Prostate gland (tissue), 2 donors: ENCODE results near the gene BCAM. TPM values are rescaled to one million over a fixed set of nuclear protein-coding genes. Genes with fewer than 3 reads are reported as not detected.
"Not testable (repeated sequence)": the region's sequence is repeated elsewhere in the genome, so short reads cannot be mapped to it uniquely, and the experiment has no call there.

Experiments
- DNase-seq: peaks from one replicate; pipeline ENCODE4 v3.0.0-alpha.2; 2019; ENCODE audit warnings: low spot score
- H3K27ac ChIP-seq, 2 donors: fragments of 200-600 bp; sonication (generic); 2 replicates each; pipeline ENCODE4 v1.5.1; 2017 to 2019
- H3K27me3 ChIP-seq: fragments of 200-600 bp; sonication (generic); replicated peaks from 2 replicates; pipeline ENCODE4 v1.5.1; 2019; ENCODE audit not compliant: insufficient read depth
- H3K36me3 ChIP-seq, 2 donors: fragments of 200-600 bp; sonication (generic); 1 replicate in 1 of 2; 2 replicates in 1 of 2; pipeline versions ENCODE4 v1.5.1 to v1.8.1; 2017 to 2019
- H3K4me1 ChIP-seq: fragments of 200-600 bp; sonication (generic); replicated peaks from 2 replicates; pipeline ENCODE4 v1.5.1; 2019
- H3K4me3 ChIP-seq, 2 donors: fragments of 200-600 bp; sonication (generic); 2 replicates each; pipeline ENCODE4 v1.5.1; 2017 to 2019
- H3K9me3 ChIP-seq: fragments of 200-600 bp; sonication (generic); 2 replicates; pipeline ENCODE4 v1.5.1; 2017
- POLR2A ChIP-seq: fragments of 450-650 bp; IDR thresholded peaks from one replicate; pipeline ENCODE4 v1.6.1; 2016; ENCODE audit warnings: antibody characterized with exemption, mild to moderate bottlenecking
- POLR2AphosphoS5 ChIP-seq: sonication (generic); formaldehyde crosslinking; IDR thresholded peaks from one replicate; pipeline ENCODE4 v1.6.1; 2017; ENCODE audit warnings: antibody characterized with exemption
- WGBS: methylation state at CpG from one replicate; pipeline ENCODE4 v1.1.5; 2018; 5-methylcytosine and 5-hydroxymethylcytosine counted together
- intact Hi-C: fragments of 100-400 bp; cut with DNase I; formaldehyde crosslinking; loops from one replicate; pipeline ENCODE4 v1.14.2; 2022
- total RNA-seq, 2 donors: library from RNA; depleted of rRNA; stranded (reverse); fragments of >200 nt; gene quantifications; one replicate each; pipeline ENCODE4 v1.1.0, GENCODE V29; 2016
- TF ChIP-seq, protein P1 (sequence below), 4 experiments: fragments of 200-600 bp in 2 of 4; fragments of 450-650 bp in 2 of 4; sonication (generic) in 2 of 4; IDR thresholded peaks; 1 replicate in 3 of 4; 2 replicates in 1 of 4; pipeline ENCODE4 v1.5.1; 2016 to 2019; ENCODE audit warnings: antibody characterized with exemption in 4 of 4, mild to moderate bottlenecking in 2 of 4, moderate library complexity in 2 of 4

The BCAM gene
- total RNA-seq, 2 donors from 2014 or later, result 258 to 501 TPM

- no peak for DNase-seq
- peak overlapping the region in 1 of 2 donors; percentile 99 for H3K27ac ChIP-seq
- no peaks in the 10 kb centered on the region for H3K36me3 ChIP-seq
- H3K9me3 ChIP-seq, result no peaks in the 10 kb centered on the region
- intact Hi-C loops, result no loop called here
- no peak overlapping the region for H3K4me3 ChIP-seq
- peaks cover 4% of the 10 kb centered on the region for H3K4me1 ChIP-seq
- TF ChIP-seq POLR2A, result no peak
- TF ChIP-seq, protein P1, sequence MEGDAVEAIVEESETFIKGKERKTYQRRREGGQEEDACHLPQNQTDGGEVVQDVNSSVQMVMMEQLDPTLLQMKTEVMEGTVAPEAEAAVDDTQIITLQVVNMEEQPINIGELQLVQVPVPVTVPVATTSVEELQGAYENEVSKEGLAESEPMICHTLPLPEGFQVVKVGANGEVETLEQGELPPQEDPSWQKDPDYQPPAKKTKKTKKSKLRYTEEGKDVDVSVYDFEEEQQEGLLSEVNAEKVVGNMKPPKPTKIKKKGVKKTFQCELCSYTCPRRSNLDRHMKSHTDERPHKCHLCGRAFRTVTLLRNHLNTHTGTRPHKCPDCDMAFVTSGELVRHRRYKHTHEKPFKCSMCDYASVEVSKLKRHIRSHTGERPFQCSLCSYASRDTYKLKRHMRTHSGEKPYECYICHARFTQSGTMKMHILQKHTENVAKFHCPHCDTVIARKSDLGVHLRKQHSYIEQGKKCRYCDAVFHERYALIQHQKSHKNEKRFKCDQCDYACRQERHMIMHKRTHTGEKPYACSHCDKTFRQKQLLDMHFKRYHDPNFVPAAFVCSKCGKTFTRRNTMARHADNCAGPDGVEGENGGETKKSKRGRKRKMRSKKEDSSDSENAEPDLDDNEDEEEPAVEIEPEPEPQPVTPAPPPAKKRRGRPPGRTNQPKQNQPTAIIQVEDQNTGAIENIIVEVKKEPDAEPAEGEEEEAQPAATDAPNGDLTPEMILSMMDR (IDR thresholded peaks at IDR 0.05), result no peak
- TF ChIP-seq POLR2AphosphoS5, result no peak
- no peaks in the 10 kb centered on the region for H3K27me3 ChIP-seq
- WGBS, result 56% methylated on average over 8 of the region's 8 CpGs
These were observed 41.8 kb downstream of the BCAM start for GRCh38 chr19:44850641-44851109.

DNA sequence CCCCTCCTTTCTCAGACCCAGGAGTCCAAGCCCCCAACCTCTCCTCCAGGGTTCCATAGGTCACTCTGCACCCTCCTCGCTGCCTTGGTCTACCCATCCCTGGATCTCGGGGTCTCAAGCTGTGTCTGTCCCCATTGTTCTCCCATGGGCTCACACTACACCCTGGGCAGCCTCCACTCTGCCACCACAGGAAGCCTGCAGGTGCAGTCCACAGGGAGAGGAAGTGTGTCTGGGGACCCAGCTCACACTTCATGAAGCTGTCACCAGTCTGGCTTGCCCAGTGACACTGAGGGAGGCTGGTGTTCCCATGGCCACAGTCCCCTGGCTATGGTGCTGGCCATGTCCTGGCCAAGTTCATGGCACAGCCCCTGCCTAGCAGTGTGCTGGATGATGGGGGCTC lies 42.5 kb downstream of the BCAM start:
- Histone ChIP-seq H3K4me1 (peaks cover 4% of the 10 kb centered on the region), H3K27me3 (no peaks in the 10 kb centered on the region), H3K4me3 (no peak overlapping the region), H3K9me3 (no peaks in the 10 kb centered on the region), H3K27ac (peak overlapping the region in 1 of 2 donors; percentile 99), H3K36me3 (no peaks in the 10 kb centered on the region)
- 79% methylated on average over 2 of the region's 2 CpGs for WGBS
- intact Hi-C loops, result no loop called here
- no peak for DNase-seq
- TF ChIP-seq, protein P1 (IDR thresholded peaks at IDR 0.05), result no peak
- TF ChIP-seq POLR2AphosphoS5, result no peak
- TF ChIP-seq POLR2A, result no peak

- no peak overlapping the region for H3K4me3 ChIP-seq
- whole genome bisulfite sequencing, result 96% methylated on average over 1 of the region's 1 CpG
- H3K27ac ChIP-seq, result peak overlapping the region in 1 of 2 donors; percentile 47
- no peaks in the 10 kb centered on the region for H3K27me3 ChIP-seq
- no peaks in the 10 kb centered on the region for H3K9me3 ChIP-seq
- DNase-seq, result no peak
- TF ChIP-seq POLR2A (no peak), POLR2AphosphoS5 (no peak)
- TF ChIP-seq, protein P1 (IDR thresholded peaks at IDR 0.05), result no peak
- intact Hi-C loops, result no loop called here
- peaks cover 4% of the 10 kb centered on the region for H3K4me1 ChIP-seq
- H3K36me3 ChIP-seq, result no peaks in the 10 kb centered on the region
These were observed 46.7 kb downstream of the BCAM start for GRCh38 chr19:44855606-44856005.

DNA sequence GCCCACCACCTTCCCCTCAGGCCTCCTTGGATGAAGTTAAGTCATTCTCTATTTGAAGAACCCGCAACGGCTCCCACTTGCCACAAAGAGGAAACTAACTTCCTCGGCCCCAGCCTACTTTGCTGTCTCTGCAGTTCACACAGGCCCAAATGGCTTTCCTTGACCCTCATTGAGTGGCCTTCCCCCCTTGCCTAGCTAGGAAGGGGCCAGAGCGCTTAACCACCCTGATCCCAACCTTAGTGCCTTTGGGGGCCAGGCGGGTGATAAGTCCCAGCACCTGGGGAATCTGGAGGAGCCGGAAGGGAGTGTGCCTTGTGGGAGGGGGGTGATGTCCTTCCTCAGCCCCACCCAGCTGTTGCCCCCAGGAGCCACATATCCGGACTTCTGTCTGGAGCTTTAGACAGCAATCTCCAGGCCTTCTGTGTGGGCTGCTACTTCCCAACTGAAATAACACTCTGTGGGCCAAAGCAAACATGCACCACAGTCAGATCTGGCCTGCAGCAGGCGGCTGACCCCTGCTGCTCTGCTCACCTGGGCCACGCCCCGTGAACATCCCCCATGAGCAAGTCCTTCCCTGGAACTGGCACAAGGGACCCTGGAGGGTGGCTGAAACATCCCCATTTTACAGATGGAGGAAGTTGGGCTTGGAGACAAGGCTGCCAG lies 47.6 kb downstream of the BCAM start:
- WGBS, result 57% methylated on average over 10 of the region's 10 CpGs
- TF ChIP-seq POLR2A, result no peak
- TF ChIP-seq, protein P1 (IDR thresholded peaks at IDR 0.05), result no peak
- no peak for TF ChIP-seq POLR2AphosphoS5
- Histone ChIP-seq H3K36me3 (no peaks in the 10 kb centered on the region), H3K9me3 (no peaks in the 10 kb centered on the region), H3K4me1 (peaks cover 4% of the 10 kb centered on the region), H3K27me3 (no peaks in the 10 kb centered on the region), H3K27ac (peak overlapping the region; percentile 47), H3K4me3 (no peak overlapping the region)
- intact Hi-C loops, result no loop called here
- DNase-seq, result no peak

DNA sequence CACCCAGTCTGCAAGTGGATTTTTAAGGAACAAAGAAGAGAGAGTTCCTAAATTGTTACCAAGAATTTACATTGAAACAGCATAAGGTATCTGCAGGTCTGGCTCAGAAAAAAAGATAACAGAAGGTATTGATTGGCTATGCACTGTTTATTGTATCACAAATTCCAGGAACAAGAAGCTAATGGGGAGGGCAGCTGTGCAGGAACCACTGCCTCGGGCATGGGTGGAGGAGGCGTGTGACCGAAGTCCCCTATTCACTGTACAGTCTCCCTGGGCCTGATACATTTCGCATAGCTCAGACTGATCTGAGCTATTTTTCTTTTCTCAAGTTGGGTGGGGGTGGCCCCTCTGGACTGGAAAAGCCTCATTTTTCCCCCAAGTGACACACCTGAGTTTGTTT lies 48.9 kb downstream of the BCAM start:
- no peaks in the 10 kb centered on the region for H3K27me3 ChIP-seq
- no peak for DNase-seq
- intact Hi-C loops, result no loop called here
- no peak overlapping the region for H3K4me3 ChIP-seq
- peaks cover 4% of the 10 kb centered on the region for H3K4me1 ChIP-seq
- TF ChIP-seq, protein P1 (IDR thresholded peaks at IDR 0.05), result no peak
- no peak for TF ChIP-seq POLR2AphosphoS5
- TF ChIP-seq POLR2A, result no peak
- WGBS, result 76% methylated on average over 4 of the region's 4 CpGs
- no peak overlapping the region for H3K27ac ChIP-seq
- no peaks in the 10 kb centered on the region for H3K36me3 ChIP-seq
- H3K9me3 ChIP-seq, result no peaks in the 10 kb centered on the region

DNA sequence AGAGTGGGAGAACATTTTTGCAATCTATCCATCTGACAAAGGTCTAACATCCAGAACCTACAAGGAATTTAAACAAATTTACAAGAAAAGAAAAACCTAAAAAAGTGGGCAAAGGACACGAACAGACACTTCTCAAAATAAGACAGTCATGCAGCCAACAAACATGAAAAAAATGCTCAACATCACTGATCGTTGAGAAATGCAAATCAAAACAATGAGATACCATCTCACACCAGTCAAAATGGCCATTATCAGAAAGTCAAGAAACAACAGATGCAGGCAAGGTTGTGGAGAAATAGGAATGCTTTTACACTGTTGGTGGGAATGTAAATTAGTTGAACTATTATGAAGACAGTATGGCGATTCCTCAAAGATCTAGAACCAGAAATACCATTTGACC lies 52.7 kb downstream of the BCAM start:
- DNase-seq, intact Hi-C loops, H3K4me1 ChIP-seq, H3K36me3 ChIP-seq, H3K27me3 ChIP-seq, H3K9me3 ChIP-seq, H3K4me3 ChIP-seq, H3K27ac ChIP-seq: not testable (repeated sequence)
- 63% methylated on average over 3 of the region's 3 CpGs for WGBS
